GM18511 (cell line): Measurements from ENCODE around the gene CCDC197.

Experiments
- ATAC-seq: cut with Tn5 transposase; IDR thresholded peaks from one replicate; pipeline ENCODE4 v1.9.1; 2021; ENCODE audit warnings: mild to moderate bottlenecking, moderate library complexity; ENCODE audit not compliant: unreplicated experiment

CCDC197 gene

DNA sequence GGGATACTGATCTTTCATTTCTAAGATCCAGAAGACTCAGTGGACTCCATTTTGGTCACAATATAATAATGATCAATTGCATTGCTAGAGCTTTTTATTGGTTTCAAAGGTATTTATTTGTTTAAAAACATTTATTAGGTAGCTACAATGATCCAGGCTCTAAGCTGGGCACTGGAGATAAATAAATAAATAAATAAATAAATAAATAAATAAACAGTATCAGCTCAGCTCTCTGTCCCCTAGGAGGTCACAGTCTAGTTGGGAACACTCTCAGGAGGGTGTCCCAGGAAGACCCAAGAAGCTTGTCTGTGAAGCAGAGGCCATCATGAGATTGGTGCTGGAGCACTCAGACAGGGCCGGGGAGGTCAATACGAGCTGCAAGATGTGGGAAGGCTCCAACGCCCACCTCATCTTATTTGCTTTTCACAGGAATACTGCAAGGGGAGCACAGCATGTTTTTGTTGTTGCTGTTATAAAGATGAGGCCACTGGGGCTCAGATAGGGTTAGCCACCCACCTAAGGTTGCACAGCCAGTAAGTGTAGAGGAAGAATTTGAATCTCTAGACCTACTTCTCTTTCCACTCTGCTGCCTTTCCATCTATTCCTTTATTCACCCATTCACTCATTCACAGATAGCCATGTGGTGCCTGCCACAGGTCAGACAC, 36.2 kb upstream of the CCDC197 start:
- no peak for ATAC-seq

DNA sequence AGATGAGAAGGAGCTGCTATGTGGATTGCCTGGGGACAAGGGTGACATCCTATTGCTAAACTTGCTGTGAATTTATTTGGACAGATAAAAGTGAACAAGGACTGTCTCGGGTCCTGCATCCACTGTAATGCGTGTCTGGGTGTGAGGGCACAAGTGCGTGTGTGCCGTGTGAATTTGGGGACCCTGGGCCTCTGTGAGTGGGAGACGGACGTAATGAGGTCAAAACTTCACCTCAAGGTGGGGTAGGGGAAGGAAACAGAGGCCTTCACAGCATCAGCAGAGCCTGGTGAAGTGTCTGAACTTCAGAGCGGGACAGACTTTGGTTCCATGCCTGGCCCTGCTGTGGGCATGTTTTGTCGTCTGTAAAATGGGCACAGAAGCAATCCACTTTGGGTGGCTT, 35.5 kb upstream of the CCDC197 start:
- ATAC-seq, result no peak

DNA sequence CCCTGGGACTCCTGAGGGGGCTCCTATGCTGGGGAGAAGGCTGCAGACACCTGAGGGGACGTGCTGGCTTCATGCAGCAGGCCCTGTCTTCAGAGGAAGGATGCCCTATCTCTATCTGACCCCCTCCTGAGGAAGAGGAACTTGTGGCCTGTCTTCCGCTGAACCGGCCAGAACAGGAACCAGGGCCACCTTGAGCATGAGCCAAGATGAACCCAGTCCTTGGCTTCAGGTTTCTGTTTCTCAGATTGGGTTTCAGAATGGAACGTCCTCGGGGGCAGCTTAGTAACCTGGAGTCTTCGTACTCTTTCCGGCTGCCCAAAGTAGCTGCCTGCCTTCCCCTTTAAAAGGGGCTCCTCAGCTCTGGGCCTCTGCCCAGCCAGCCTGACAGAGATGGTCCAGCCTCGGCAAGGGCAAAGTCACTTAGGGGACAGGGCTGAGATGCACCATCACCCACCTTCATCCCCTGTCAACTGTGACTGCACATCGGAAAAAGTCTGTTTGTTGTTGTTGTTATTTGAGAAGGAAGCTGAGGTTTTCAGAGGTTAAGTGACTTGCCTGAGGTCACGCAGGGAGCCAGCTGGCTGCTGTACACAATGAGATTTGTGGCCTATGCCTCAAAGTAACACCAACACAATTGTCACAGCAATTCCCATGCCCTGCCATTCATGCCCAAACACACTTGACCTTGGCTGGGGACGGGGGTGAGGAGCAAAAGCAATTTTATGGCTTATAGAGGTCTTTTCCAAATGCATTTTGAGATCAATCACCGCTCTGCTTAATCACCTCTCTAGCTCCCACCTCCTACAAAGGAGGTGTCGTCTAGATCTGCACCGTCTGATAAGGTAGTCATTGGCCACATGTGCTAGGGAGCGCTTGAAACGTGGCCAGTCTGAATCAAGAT, 34.1 kb upstream of the CCDC197 start:
- ATAC-seq, result peak; percentile 61

DNA sequence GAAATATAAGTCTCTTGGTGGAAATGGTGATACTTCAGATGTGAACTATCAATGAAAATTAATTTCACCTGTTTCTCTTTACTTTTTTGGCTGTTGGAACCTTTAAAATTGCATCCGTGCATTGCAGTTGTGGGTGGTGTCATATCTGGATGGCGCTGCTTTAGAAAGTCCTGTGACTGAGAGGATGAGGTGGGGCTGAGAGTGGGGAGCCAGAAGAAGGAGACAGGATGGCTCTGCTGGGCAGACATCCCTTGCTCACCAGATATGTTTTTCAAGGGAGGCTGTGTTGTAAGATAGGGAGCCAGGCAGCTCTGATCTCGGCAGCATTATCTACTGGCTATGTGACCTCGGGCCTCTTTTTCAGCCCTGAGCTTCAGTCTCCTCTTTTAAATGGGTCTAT, 33.4 kb upstream of the CCDC197 start:
- ATAC-seq, result no peak

DNA sequence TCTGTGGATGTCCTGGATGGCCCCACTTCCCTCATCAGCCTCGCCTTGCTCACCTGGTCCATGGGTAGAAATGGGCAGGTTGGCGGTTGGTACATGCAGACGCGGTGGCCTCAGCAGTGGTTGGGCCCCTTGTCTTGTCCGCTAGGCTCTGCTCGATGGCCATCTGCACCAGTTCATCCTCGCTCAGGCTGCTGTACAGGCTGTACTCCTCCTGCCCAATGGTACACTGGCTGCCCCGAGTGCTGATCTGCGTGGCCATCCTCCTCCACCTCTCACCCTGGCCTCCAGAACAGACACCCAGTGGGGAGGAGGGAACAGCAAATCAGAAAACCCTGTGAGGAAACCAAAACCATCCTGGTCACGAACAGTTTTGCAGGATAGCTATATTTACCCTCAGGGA, 32.8 kb upstream of the CCDC197 start:
- ATAC-seq, result no peak

DNA sequence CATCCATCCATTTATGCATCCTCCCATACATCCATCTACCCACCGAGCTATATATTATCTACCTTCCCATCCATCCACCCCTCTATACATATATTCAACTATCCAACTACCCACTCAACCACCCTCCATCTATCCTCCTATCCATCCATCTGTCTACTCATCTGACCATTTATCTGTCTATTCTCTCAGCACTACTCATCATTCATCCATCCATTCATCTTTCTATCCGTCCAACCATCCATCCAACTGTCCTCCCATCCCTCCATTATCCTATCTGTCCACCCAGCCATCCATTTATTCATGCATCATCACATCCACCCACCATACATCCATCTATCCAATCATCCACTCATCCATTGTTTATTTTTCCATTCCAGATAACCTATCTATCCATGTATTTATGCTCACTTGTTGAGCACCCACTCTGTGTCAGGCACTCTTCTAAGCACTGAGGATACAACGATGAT, 32.2 kb upstream of the CCDC197 start:
- no peak for ATAC-seq

DNA sequence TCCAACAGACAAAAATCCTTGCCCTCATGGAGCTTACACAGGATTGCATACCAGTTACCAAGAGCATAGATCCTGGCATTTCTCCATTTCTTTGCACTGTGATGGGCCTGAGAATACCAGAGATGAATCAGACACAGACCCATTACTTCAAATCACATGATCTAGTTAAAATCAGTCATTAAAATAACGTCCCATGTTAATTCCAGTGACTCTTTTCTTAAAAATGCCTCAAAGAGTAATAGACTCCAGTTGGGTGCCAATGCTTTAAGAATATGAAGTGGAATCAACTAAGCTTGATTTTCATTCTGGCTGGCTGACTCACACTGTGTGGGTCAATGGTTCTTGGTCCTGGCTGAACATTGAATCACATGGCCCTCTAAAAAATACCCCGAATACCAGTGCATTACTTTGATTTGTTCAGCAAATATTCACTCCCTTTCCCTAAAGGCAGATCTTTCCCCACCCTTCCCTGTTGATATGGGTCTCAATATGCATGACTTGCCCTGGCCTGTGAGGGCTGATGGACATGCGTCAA, 31.7 kb upstream of the CCDC197 start:
- no peak for ATAC-seq

DNA sequence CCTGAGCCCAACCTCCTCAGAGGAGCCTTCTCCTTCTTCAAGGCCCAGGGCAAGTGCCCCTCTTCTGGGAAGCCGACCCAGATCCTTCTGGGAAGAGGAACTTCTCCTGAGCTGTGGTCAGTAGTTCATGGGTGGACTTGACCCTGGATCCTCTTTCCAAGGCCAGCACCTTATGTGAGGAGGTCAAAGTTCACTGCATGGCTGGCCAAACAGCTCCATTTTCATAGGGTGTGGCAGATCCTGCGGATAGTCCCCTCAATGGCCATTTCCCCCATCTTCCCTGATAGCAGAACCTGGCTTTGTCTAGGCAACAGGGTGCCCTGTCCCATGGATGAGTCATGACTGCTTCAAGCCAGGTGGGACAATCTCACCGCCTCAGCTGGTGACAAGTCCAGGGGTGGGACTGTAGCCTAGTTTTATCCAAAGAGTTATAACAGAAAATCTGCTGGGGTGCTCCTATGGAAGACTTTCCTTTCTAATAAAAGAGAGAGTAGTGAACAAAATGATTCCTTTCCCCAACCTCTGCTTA, 31.1 kb upstream of the CCDC197 start:
- ATAC-seq, result no peak

DNA sequence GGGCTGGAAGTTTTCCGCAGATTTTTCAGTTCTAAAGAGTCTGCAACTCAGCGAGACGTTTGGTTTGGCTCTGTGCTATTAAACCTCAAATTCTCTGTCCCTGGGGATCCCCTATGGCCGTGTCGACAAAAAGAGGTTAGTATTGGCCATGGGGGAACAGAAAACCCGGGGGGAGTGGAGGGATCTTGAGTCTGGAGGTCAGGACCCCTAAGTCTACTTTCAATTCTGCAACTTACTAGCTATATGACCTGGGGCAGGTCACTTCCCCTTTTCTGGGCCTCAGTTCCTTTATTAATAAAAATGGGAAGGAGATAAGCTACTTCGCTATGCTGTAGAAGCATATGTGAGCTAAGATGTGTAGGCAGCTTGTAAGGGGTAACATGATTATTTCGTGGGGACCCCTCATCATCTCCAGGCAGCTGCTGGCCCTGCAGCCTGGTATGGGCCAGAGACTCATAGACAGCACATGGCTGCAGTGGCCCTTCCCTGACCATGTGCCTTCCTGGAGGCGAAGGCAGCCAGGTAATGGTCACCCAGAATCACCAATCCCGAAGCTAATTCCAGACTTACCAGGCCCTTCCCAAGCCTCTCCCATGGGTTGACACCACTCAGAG, 29.4 kb upstream of the CCDC197 start:
- peak; percentile 47 for ATAC-seq

DNA sequence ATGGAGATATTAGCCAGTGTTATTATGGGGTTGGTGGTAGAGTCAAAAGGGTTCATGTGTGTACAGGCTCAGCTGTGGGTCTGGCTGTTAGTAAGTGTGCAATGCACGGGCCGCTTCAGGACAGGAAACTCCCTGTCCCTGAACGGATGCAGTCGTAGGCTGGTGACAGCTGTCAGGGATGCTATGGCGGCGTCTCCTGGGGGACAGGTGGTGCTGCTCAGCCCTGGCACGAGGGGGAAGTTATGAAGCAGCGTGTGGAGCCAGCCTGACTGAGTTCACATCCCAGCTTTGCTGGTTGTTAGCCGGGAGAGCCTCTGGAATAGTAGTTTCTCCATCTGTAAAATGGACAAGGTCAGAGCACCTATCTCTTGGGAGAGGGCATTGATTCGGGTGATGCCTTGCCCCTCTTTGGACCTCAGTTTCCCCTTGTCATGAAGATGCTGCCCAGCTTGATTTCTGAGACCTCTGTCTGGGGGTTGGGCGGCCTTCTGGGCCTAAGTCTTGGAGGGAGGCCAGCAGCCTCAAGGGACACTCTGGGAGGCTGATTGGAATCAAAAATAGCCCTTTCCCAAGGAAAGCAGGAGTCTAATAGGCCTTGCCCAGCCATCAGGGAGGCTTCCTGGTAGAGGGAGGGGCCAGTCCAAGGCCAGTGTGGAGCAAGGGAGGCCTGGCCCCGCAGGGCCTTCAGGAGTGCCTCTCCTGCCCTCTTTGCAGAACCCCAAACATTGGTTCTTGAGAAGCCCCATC, 27.8 kb upstream of the CCDC197 start:
- ATAC-seq, result no peak

DNA sequence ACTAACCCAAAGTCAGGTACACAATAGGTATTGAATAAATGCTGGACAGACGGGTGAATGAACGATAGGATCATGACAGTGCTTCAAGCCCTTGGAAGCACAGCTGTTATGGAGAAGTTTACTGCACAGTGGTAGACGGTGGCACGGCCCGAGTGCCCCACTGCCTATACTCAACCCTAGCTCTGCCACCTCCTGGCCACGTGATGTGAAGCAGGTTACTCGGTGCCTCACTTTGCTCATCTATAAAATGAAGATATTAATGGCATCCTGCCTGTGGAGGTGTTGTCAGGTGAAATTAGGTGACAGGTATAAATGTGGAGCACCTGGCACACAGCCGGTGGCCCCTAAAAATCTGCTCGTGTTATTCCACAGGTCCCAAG, 26.5 kb upstream of the CCDC197 start:
- peak; percentile 27 for ATAC-seq

DNA sequence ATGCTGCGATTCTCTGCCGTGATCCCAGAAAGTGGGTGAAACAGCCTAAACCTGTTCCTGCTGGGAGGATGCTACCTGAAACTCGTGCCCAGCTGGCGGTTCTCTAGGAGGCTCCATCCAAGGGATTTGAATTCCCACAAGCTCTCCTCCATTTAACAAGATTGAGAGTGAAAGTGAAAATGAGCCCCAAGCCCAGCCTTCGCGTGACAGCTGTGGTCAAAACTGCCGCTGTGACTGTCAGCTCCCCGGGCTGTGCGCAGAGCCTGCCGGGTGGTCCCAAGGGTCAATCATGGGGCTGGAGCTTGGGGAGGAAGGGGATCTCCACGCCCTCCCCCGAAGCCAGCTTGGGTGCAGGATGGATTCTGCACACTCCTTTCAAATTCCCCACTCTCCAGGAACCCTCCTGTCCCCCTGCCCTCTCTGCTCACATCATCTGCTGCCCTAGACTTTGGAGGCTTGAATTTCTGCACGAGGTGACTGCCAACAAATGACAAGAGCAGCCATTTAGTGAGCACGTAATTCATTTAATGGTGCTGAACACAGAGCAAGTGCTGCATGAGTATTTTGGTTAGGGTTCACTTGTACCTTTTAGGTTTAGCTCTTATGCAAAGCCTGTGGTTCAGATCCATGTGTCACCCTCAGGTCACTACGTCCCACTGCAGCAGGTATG, 26.0 kb upstream of the CCDC197 start:
- ATAC-seq, result peak; percentile 51

DNA sequence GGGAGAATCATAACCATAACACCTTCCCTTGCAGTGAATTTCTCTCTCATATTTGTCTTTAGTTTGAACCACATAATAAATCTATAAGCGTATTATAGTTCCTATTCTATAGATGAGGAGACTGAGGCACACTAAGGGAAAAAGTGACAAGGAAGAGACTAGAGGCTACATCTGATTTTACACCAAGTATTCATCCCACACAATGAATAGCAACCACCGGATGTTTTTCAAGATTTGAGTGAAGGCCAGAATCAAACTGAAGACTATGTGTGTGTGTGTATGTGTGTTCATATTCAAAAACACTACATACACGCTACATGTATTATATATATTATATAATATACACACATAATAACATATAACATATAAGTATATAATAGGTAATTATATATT, 25.5 kb upstream of the CCDC197 start:
- no peak for ATAC-seq

DNA sequence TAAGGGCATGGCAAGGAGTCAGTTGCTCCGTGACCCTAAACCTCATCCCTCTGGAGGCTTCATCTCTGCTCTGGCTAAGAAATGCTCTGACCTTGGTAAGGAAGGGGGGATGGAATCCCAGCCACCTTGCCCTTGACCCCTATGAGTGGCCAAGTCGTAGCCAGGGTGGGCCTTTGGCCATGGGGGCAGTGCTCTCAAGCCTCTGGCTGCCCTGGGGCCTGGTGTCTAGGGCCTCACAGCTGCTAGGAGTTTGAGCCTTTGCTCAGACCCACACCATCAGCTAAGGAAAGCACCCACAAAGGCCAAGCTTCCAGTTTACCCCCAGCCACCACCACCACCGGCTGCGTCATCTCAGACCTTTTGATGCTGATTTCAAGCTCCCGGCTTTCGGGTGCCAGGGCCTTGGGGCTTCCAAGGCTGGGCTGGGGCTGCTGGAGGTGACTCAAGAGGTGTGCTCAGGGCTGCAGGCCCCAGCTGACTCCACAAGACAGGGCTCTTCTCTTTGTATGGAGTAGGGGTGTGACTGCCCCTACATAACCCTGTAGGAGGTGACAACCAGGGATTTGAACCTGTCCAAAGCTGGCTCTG, 24.4 kb upstream of the CCDC197 start:
- no peak for ATAC-seq

DNA sequence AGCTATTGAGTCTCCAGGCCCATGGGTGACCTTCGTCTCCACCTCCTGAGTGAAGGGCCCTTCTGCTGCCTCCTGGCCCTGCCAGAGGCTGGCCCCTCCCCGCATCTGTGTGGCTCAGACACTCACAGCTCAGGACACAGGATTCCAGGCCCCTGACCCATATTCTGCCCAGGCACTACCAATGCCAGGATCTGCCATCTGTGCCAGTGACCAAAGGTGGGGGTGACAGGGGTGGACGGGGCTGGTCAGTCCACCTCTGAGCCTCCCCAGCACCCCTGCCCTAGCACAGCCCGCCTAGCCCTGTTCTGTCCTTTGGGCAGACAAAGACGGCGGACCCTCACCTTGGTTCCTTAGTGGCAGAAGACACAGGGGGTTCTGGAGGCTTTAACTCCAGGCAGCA, 23.5 kb upstream of the CCDC197 start:
- no peak for ATAC-seq

DNA sequence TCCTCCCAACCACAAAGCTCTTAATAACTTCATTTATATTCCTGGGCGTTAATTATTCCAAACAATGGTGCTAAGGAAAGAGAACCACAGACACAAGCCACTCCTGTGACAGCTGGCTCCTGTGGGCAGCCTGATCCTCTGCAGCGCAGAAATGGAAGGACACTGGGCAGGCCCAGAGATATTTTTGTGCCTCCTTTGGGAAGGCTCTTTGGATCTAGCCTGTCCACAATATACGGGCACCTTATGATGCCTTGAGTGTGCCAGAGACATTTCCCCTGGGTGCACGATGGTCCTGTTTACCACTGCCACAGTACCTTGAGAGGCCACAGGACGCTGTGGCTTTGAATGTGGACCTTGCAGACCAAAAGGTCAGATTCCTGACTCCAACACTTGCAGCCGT, 22.8 kb upstream of the CCDC197 start:
- no peak for ATAC-seq

DNA sequence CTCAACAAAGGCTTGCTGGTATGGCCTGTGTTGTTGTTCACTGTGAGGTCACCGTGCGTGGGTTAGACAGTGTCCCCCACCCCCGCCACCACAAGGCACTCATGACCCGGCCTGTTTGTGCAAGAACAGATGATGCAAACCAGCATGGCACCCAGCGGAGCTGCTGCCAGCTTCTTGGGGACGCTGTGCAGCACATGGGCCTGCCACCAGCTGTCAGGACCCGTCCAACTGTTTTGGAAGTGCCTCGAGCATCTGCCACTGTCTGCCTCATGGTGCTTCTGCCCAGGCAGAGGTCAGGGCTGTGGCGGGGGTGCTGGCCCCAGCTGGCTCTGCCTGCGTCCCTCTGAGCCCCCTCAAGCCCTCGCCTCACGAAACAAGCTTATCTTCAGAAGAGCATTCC, 22.3 kb upstream of the CCDC197 start:
- no peak for ATAC-seq

DNA sequence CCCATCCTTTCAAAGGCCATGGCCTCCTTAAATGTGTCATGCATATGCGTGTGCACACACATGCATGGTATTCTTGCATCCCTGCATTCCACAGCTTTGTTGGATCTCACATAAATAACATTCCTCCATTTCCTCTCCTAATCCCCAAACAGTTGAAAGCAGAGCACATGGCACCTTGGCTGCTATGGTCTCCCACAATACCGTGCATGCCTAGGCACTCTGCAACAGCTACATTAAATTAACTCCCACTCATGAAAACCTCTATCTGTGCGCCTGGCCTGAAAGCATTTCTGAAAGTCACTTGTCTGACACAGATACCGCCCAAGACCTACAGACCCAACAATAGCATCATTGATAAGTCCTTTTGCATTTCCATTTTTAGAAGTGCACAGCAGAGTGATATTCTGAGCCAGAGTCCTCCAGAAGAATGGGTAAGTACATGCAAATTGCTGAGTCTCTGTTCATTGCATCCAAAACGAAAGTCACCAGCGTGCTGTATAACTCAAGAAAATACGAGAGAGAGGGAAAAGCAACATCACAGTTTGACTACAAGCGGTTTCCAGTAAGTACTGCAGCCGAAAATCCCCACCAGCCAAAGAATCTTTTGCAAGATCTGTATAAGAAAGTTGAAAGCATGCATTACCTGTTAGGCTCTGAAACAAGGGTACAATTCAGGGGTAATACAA, 21.2 kb upstream of the CCDC197 start:
- peak; percentile 63 for ATAC-seq

DNA sequence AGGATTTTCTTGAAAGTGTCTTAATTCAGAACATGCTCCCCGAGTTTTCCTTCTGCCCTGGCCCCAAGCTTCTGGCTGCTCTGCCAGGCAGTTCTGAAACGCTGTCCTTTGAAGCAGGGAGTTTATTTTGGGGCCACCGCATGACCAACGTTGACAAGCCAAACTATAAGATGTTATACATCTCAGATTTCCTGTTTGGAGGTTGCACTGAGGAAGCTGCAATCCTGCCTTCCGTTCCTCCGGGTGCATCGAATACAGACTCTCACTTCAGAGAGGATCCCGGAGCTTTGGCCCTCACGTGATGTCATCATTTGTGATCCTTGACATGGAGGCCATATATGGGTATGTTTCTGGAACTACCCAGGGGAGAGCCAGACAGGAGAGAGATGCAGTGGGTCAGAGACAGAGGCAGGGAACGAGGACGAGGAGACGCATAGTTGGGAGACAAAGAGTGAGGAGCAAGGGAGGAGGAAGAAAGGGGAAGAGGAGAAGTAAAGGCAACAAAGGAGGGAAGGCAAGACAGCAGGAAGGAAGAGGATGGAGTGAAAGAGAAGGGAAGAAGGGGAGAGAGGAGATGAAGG, 20.5 kb upstream of the CCDC197 start, which contains the start of gene ASB2:
TSS of gene ASB2 (minus strand) at position 94 of the 581 bp plus-strand sequence. CDS start 12,031 bp downstream, outside the sequence.
- peak; percentile 14 for ATAC-seq
